T-helper 22 cell (primary cell): ENCODE results near the gene CDCA7.
"Not testable (repeated sequence)": the region's sequence is repeated elsewhere in the genome, so short reads cannot be mapped to it uniquely, and the experiment has no call there.

Source experiments
- DNase-seq: peaks from one replicate; pipeline ENCODE4 v3.0.0-alpha.2; 2020; ENCODE audit warnings: low read depth

CDCA7 gene

GRCh38 chr2:173359231-173359630 is 4.6 kb downstream of the CDCA7 start:
- no peak for DNase-seq

- DNase-seq: no peak
Observed at GRCh38 chr2:173370198-173370597, 15.5 kb downstream of the CDCA7 start.

DNA sequence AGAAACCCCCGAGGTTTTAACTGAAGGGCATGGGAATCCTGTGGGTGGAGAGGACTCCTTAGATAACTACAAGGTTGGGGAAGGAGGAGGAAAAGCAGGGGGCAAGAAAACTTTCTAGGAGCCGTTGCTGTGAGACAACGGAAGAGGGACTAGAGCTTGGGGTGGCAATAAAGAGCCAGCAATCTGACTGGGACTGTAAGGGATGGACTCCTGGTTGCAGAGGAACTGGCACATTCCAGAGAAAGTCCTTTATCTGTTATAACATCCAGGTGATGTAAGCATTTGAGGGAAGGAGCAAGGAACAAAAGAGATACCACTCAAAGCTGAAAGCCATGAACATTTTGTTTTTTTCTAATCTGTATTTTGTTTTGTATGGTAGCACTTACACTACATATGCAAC is 16.4 kb downstream of the CDCA7 start:
- DNase-seq: no peak

DNA sequence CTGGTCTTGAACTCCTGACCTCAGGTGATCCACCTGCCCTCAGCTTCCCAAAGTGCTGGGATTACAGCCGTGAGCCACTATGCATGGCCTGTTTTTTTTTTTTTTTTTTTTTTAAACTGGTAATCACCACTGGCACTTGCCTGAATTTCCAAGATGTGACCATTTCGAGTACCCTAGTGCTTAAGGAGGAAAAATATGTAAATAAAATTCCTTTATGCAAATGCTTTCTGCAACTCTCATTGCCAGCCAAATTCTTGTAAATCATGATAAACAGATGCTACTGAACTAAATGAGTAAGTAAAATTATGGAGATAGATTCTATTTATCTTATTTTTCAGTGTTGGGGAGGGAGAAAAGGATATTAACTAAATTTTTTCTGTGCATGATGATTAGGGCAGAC is 18.6 kb downstream of the CDCA7 start:
- DNase-seq: no peak

DNA sequence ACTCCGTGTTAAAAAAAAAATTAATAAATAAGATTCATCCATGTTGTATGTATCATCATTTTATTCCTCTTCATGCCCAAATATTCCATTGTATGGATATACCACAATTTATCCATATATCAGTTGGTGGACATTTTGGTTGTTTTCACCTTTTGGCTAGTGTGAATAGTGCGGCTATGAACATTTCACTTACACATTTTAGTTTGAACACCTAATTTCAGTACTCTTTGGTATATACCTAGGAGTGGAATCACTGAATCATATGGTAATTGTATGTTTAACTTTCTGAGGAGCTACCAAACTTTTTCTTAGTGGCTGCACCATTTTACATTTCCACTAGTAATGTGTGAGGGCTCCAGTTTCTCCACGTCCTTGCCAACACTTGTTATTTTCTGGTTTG is 20.0 kb downstream of the CDCA7 start:
- DNase-seq: no peak

- not testable (repeated sequence) for DNase-seq
Observed at GRCh38 chr2:173385534-173385933, 30.9 kb downstream of the CDCA7 start.

DNA sequence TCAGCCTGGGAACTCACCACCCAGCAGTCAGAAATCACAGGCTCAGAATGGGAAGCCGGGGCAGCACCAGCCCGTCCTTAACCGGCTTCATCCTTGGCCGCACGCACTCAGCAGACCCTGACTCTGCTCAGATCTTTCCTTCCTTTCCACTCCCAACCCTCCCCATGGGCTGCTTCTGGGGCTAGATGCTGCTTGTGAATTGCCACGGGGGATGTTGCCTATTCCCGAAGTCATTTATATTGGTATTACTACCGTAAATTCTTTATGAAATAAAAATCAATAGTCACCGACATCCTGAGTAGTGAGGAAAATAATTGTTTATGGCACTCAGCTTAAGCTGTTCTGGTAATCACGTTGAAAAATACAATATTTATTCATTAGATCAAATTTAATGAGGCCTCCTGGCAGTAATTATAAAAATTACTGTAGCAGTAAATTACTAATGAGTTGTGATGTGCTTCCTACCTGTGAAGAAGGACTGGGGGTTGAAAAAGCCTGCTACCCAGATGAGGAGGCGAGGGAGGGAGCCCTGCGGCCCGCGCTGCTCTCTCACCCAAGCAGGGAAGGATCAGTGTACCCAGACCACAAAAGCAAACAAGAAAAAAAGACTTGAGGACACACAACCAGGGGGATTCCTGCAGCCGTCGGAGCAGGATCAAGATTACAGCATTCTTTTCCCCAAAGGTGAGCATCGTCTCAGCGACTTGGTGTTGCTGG is 31.5 kb downstream of the CDCA7 start:
- no peak for DNase-seq

GRCh38 chr2:173386738-173387065 is 32.0 kb downstream of the CDCA7 start:
- DNase-seq: no peak

GRCh38 chr2:173387079-173387478 is 32.4 kb downstream of the CDCA7 start:
- DNase-seq: no peak

GRCh38 chr2:173387660-173388059 is 33.0 kb downstream of the CDCA7 start:
- no peak for DNase-seq

DNA sequence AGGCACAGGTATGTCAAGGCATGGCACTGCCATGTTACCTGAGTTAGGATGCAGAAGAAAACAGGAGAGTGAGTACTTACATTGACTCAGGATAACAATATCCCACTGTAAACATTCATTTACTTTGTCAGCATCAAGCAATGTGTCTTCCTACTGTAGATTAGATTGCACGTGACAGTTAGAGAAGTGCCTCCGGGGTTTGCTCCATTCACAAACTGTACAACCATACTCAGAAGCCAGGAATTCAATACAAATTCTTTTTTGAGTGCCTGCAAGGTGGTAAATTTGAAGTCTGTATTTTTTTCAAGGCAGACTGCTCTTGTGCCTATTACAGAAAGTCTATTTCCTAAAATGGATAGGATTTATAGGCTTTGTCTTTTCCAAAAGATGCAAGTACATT is 34.1 kb downstream of the CDCA7 start:
- DNase-seq: no peak

DNA sequence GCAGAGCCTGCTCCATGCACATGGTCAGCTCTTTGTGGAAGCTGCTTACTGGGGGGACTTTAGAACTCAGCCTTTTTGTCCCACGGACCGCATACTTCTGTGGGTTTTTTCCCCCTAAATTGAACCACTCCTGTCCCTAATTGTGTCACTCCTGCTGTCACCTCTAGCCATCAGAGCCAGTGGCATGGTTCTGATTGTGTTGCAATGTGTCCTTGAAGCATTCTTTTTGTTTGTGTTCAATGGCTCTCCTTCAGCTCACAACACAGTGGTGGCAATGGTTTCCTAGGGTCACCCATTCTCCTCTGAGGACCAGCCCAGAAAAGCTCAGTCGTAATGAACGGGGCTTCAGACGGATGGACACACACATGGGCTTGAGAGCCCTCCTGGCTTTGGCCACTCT is 35.4 kb downstream of the CDCA7 start:
- no peak for DNase-seq

GRCh38 chr2:173392731-173393130 is 38.1 kb downstream of the CDCA7 start:
- DNase-seq: no peak

GRCh38 chr2:173393186-173393585 is 38.5 kb downstream of the CDCA7 start:
- no peak for DNase-seq

DNA sequence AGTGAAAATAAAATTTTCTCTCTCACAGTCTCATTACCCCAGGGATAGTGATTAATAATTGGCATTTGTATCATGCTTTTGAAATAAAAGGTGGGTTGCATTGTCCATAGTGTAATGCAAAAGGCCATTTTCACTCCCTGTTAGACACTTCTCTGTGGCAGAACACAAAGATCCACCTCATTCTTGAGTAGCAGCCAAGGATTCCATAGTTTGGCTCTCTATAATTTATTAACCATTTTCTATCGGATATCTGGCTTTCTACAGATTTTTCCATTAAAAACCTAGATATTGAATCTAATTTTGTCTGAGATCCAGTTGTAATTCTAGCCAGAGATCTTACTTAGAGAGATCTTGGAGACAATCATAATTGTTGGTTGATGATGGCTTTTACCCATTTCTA is 39.0 kb downstream of the CDCA7 start:
- DNase-seq: no peak

- DNase-seq: no peak
Observed at GRCh38 chr2:173394091-173394974, 39.7 kb downstream of the CDCA7 start.

DNA sequence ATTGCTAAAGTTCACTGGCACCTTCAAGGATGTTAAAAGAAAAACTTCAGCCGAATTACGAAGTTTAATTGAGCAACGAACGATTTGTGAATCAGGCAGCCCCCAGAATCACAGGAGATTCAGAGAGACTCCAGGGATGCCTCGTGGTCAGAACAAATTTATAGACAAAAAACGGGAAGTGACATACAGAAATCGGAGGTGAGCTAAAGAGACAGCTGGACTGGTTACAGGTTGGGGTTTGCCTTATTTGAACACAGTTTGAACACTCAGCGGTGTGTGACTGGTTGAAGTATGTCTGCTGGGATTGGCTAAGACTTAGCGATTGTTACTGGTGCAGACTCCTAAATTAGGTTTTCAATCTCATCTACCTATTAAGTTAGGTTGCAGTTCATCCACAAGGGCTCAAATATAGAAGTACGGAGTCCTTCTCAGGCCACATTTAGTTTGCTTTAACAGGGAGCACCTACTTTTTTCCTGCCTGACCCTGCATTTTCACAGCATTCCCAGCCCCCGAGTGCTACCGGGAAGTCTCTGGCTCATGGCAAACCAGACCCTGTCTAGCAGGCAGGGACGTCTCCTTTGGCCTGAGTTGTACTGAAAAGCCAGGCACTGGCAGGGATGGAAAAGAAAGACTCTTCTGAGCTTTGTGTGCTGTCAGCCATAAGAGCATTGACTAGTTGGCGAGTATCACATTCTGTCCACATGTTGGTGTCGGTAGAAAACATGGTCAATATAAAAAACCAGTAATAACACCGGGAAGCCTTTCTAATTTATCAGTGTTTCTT is 41.1 kb downstream of the CDCA7 start:
- no peak for DNase-seq

- no peak for DNase-seq
Observed at GRCh38 chr2:173397539-173397938, 42.9 kb downstream of the CDCA7 start.

GRCh38 chr2:173399229-173399628 is 44.6 kb downstream of the CDCA7 start:
- DNase-seq: no peak

- DNase-seq: no peak
Observed at GRCh38 chr2:173400760-173401159, 46.1 kb downstream of the CDCA7 start.

GRCh38 chr2:173401716-173402326 is 47.1 kb downstream of the CDCA7 start:
- DNase-seq: no peak

- DNase-seq: peak; percentile 13
Observed at GRCh38 chr2:173402405-173402974, 47.8 kb downstream of the CDCA7 start.
